H1 (cell line): ENCODE measurements around the gene WFIKKN1. TPM values are rescaled to one million over a fixed set of nuclear protein-coding genes. Genes with fewer than 3 reads are reported as not detected.

Experiments
- BRCA1 ChIP-seq: IDR thresholded peaks from 2 replicates; pipeline ENCODE4 v1.6.1; 2012; ENCODE audit warnings: low read depth, low read length, improper control_type of control experiment
- CBX5 ChIP-seq: fragments of 300-800, 300-1000 bp; sonication (generic); IDR thresholded peaks from 2 replicates; pipeline ENCODE4 v1.7.1; 2016; ENCODE audit warnings: antibody characterized with exemption, low read length, low read depth
- CBX8 ChIP-seq: fragments of 300-800, 300-1000 bp; sonication (generic); IDR thresholded peaks from 2 replicates; pipeline ENCODE4 v1.7.1; 2016; ENCODE audit warnings: low read depth, low read length, borderline replicate concordance
- CTBP2 ChIP-seq: IDR thresholded peaks from 2 replicates; pipeline ENCODE4 v1.7.0; 2011; ENCODE audit warnings: borderline replicate concordance, mild to moderate bottlenecking, moderate library complexity, mixed read lengths, low read length; ENCODE audit not compliant: insufficient read depth, insufficient read length
- FOSL1 ChIP-seq: IDR thresholded peaks from 2 replicates; pipeline ENCODE4 v1.6.1; 2011; ENCODE audit warnings: mild to moderate bottlenecking, low read depth, low read length, moderate library complexity; ENCODE audit not compliant: insufficient read depth
- POLR2A ChIP-seq, 2 experiments: IDR thresholded peaks; 1 replicate in 1 of 2; 2 replicates in 1 of 2; pipeline ENCODE4 v1.6.1; 2011; ENCODE audit warnings: low read depth in 2 of 2, low read length in 2 of 2, mild to moderate bottlenecking in 2 of 2; ENCODE audit errors: control extremely low read depth in 1 of 2
- RFX5 ChIP-seq: IDR thresholded peaks from 2 replicates; pipeline ENCODE4 v1.6.1; 2011; ENCODE audit warnings: low read depth, low read length, improper control_type of control experiment, borderline replicate concordance
- SAP30 ChIP-seq: fragments of 300-600 bp; sonication (generic); IDR thresholded peaks from 2 replicates; pipeline ENCODE4 v1.7.1; 2012; ENCODE audit warnings: low read length, moderate library complexity, mild to moderate bottlenecking, inconsistent platforms; ENCODE audit not compliant: insufficient read depth, insufficient replicate concordance
- SP1 ChIP-seq: IDR thresholded peaks from 2 replicates; pipeline ENCODE4 v1.6.1; 2011; ENCODE audit warnings: low read depth, low read length
- SP2 ChIP-seq: IDR thresholded peaks from 2 replicates; pipeline ENCODE4 v1.6.1; 2012; ENCODE audit warnings: mild to moderate bottlenecking, low read length, inconsistent platforms
- TAF1 ChIP-seq: IDR thresholded peaks from 2 replicates; pipeline ENCODE4 v1.6.1; 2011; ENCODE audit warnings: mild to moderate bottlenecking, low read depth, low read length
- YY1 ChIP-seq: IDR thresholded peaks from 2 replicates; pipeline ENCODE4 v1.6.1; 2011; ENCODE audit warnings: low read depth, mild to moderate bottlenecking, low read length
- polyA plus RNA-seq, 7 experiments: library from polyadenylated mRNA; depleted of rRNA in 3 of 7; stranded (reverse) in 5 of 7; unstranded in 2 of 7; fragments of >200 nt in 5 of 7; fragments of 200-250 nt in 2 of 7; gene quantifications; 1 replicate in 5 of 7; 2 replicates in 1 of 7; 4 replicates in 1 of 7; pipeline versions ENCODE4 v1.2.1 to v1.2.3, GENCODE V29; 2011 to 2013; ENCODE audit warnings: missing spikeins in 2 of 7, mixed read lengths in 2 of 7
- total RNA-seq: library from RNA; stranded (reverse); fragmentation: NEBNext Ultra II Directional; extraction: Animal tissue kit (Norgen Biotek cat#: 25700); gene quantifications from 2 replicates; pipeline ENCODE4 v1.2.1, GENCODE V29; 2021

The WFIKKN1 gene
- total and polyA plus RNA-seq, 2 of the 8 experiments (the other 6 are each of a cell fraction or from before 2014, with no cell fraction given), result 11.4 to 15.8 TPM

DNA sequence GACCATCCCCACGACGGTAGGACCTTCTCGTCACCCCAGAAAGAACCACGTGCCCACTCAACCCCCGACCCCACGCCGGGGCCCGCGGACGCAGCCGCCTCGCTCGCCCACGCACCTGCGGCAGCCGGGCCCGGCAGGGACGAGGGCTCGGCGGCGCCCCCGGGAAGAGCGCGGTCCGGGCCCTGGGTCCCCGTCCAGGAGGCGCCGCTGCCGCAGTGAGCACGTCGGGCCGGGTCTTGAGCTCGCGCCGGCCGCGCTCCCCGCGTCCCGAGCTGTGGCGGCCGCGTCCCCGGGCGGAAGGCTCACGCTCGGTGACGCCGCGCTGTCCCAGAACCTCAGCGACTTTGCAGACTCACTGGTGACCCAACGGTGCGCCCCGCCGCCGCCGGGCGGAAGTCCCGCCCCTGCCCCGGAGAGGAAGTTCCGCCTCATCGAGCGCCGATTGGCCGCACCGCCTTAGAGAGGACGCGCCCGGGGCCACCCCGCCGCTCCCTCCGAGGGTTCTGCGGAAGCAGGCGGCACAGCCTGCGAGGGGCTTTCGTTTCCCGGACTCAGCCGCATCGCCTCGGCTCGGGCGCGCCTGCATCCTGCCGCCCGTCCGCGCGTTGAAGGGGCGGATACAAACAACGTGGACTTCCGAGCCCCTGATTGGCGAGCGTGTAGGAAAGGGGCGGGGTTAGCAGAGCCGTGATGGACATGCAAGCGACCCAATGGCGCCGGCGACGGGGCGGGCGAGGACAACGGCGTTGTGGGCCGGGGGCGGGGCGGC is 41.7 kb upstream of the WFIKKN1 start (continued):
- TF ChIP-seq SP1 (no peak), YY1 (no peak), POLR2A (IDR thresholded peaks at IDR 0.05; ENCODE audit: control extremely low read depth in 1 of 2, low read depth in 2 of 2, low read length in 2 of 2) (peak in 1 of 2 experiments; percentile 55; a peak in 2 of 3 replicates), CBX8 (no peak), CTBP2 (no peak), RFX5 (no peak), BRCA1 (no peak), CBX5 (no peak), FOSL1 (no peak), SAP30 (no peak), SP2 (peak; percentile 51), TAF1 (peak; percentile 75)
